Fibroblast of pulmonary artery (primary cell): ENCODE results near the gene ARTN.

Experiments
- DNase-seq: peaks from one replicate; pipeline ENCODE4 v3.0.0-alpha.2; 2010; ENCODE audit warnings: low read depth
- H3K4me3 ChIP-seq: replicated peaks from 2 replicates; pipeline ENCODE4 v1.5.1; 2011; ENCODE audit warnings: low read depth, mild to moderate bottlenecking, control low read depth, low read length, moderate library complexity
- CTCF ChIP-seq: IDR thresholded peaks from 2 replicates; pipeline ENCODE4 v1.5.1; 2011; ENCODE audit warnings: mild to moderate bottlenecking, control low read depth, low read length, inconsistent platforms; ENCODE audit errors: missing control alignments

ARTN gene

GRCh38 chr1:43938892-43939587 is 5.4 kb downstream of the ARTN start:
- no peak overlapping the region for H3K4me3 ChIP-seq
- no peak for DNase-seq
- TF ChIP-seq CTCF: no peak

DNA sequence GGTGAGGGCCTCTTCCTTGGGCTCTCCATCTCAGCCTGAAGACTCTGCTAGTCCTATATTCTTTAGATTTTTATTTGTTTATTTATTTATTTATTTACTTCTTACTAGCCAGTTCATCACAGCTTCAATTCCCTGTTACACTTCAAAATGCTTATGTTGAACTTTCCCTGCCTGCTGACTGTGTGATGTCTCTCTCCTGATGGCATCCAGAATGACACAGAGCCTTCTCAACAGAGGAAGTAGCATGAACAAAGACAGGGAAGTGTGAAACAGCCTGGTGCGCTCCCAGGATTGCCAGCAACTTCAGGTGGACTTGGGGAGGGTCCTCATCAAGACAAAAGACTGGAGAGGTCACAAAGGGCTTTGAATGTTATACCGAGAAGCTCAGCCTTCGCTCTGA is 8.8 kb downstream of the ARTN start:
- DNase-seq: no peak
- TF ChIP-seq CTCF: no peak
- no peak overlapping the region for H3K4me3 ChIP-seq

DNA sequence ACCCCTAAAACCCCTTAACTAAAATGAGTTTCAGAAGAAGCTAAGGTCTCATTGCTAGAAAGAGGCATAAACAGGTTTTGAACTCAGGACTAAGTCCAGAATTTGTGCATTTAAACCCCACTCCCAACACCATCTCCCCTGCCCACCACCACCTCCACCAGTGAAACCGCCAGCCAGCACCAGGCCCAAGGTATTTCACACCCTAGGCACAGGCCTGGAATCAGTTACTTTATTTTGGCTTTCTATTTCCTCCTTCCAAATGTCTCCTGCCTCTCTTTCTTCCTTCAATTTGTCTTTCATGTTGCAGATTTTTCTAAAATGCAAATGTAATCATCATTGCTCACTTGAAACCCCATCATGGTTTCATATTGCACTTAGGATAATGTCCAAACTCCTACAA is 11.3 kb downstream of the ARTN start:
- DNase-seq: no peak
- no peak for TF ChIP-seq CTCF
- H3K4me3 ChIP-seq: no peak overlapping the region

DNA sequence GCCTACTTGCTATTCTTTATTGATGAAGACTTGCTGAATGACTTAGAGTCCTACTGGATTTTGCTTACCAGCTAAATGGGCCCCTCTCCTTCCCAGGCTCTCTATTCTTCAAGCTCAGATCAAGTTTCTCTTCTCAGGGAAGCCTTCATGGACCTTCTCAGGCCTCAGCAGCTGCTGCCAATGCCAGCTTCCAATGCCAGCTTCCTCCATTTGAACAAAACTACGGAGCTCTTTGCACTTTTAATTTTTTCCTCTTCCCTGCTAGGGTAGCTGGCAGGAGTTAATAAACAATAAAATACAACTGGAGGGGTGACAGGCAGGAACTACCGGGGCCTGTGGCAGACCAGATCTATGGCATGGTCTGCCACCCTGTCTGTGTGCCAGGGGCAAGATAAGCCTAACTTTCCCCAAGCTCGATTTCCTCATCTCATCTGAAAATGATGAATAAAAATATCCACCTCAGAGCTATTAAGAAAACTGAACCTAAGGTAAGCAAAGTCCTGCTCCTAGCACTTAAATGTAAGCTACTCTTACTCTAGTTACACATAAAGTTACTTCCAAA is 12.2 kb downstream of the ARTN start:
- TF ChIP-seq CTCF: no peak
- DNase-seq: no peak
- H3K4me3 ChIP-seq: peak overlapping the region; percentile 92

- H3K4me3 ChIP-seq: peak within 1 kb of the TSS; percentile 92
- peak; percentile 96 for DNase-seq
- peak; percentile 42 for TF ChIP-seq CTCF
Observed at GRCh38 chr1:43946236-43947060, 12.8 kb downstream of the ARTN start, which contains the start of gene IPO13. Gene IPO13, plus strand, starts transcription at chr1:43946950. Its CDS starts 651 bp downstream, at chr1:43947601.

DNA sequence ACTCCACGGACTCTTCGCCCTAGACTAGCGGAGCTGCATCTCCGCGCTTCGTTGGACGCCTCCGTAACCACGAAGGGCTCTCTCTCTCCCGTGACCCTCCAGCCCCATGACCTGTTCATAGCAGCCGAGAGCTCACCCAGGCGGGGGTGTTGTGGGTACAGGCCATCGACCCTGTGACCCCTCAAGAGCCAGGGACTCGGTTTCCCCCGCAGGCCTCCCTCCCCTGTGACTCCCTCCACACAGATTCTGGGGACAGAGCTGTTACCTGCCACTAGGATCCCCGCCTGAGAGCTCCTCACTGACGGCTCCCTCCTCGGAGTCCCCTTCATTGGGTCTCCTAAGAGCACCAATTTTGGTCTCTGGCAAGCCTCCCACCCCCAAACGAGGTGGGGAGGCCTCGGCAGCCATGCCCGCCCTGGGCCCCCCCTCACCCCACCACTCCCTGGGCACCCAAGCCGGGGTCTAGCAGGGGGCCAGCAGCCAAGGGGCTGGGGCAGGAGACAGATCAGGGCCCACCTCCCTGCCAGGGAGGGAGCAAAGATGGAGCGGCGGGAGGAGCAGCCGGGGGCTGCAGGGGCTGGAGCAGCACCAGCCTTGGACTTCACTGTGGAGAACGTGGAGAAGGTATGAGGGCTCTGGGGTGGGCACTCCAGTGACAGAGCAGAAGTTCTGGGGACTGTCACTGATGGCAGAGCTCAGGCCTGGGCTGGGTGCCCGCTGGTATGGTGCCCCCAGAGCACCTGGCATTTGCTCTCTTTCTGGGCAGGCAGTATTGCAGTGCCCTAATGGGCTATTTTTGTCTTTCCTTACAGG is 13.7 kb downstream of the ARTN start:
- DNase-seq: no peak
- no peak for TF ChIP-seq CTCF
- peak overlapping the region; percentile 92 for H3K4me3 ChIP-seq
